ENCODE data around the gene HYAL3. TPM values are rescaled to one million over a fixed set of nuclear protein-coding genes. Genes with fewer than 3 reads are reported as not detected.

HYAL3 gene
- total and polyA plus RNA-seq, 10 of the 15 experiments (the other 5 are each of a cell fraction or from before 2014, with no cell fraction given): 0.37 to 4.2 (median 2.8) TPM

DNA sequence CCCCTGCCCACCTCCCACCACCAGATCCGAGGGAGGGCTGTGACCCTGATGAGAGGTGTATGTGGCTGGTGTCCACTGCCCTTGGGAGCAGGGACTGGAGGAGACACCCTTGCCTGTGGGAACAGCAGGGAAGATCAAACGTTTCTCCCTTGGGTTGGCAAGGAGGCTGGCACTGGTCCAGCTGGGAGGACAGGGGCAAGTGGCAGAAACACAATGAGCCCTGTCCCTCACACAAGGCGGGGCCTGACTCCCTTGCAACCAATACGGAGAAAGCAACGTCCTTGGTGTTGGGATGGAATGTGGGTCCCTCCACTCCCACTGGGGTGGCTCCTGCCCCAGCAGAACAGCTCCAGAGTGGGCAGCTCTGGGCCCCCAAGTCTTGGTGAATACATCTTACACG lies 18.1 kb upstream of the HYAL3 start:
- CTCF ChIA-PET: interaction anchor here (0.5 to 1.5 kb wide), 2 partner anchors 11 to 70 kb away, joined by 3 to 4 read pairs; partner anchors contain the start of gene TUSC2
- intact Hi-C loops (cut with micrococcal nuclease; ENCODE audit: unreplicated experiment): no loop called here

More for the DNA sequence above, 18.1 kb upstream of the HYAL3 start:
- Histone ChIP-seq H4K20me1 (ENCODE audit: control insufficient read depth, insufficient read depth) (no peaks in the 10 kb centered on the region), H3K9me3 (replicated peaks; ENCODE audit: control insufficient read depth, insufficient read depth, low read length) (no peaks in the 10 kb centered on the region), H2AFZ (ENCODE audit: control insufficient read depth, low read depth, low read length) (no peak overlapping the region), H3K27me3 (replicated peaks in 1 of 2; ENCODE audit: control insufficient read depth in 2 of 2, insufficient read depth in 2 of 2, low read length in 1 of 2) (no peaks in the 10 kb centered on the region), H3K4me1 (ENCODE audit: control insufficient read depth, insufficient read depth, low read length) (peaks cover 22% of the 10 kb centered on the region), H3K9ac (ENCODE audit: control insufficient read depth, insufficient read depth, low read length) (no peak overlapping the region), H3K79me2 (ENCODE audit: control insufficient read depth, insufficient read depth, low read length) (peaks cover 5% of the 10 kb centered on the region), H3K4me3 (no peak overlapping the region), H3K27ac (ENCODE audit: control insufficient read depth, insufficient read depth) (no peak overlapping the region), H3K4me2 (ENCODE audit: control insufficient read depth, insufficient read depth) (no peak overlapping the region), H3K36me3 (ENCODE audit: control insufficient read depth in 2 of 2, insufficient read depth in 2 of 2, low read length in 1 of 2) (peaks cover 0 to 2% of the 10 kb centered on the region in 2 experiments; a peak in 1 of 4 replicates)
- 58% methylated on average over 6 of the region's 6 CpGs for WGBS (ENCODE audit: insufficient coverage, insufficient replicate concordance, low lambda C conversion rate, missing lambda C conversion rate)
- ChIA-PET POLR2A (interaction anchor here (0.6 to 1.6 kb wide), 3 partner anchors 18 to 322 kb away, joined by 3 to 7 read pairs (median 4); partner anchors contain the start of genes HYAL3 and NAA80), SMC1A (ENCODE audit: uncharacterized antibody, unreplicated experiment) (interaction anchor here (0.7 to 1.3 kb wide), 3 partner anchors 18 to 44 kb away, joined by 3 to 4 read pairs (median 3); no protein-coding TSS in a partner anchor), RAD21 (ENCODE audit: unreplicated experiment) (interaction anchor here (0.9 kb wide), 1 partner anchor 18 kb away, joined by 3 read pairs; the partner anchor contains the start of genes HYAL3 and NAA80)
- TF ChIP-seq CTCF (IDR thresholded peaks at IDR 0.05 in 2 of 3, conservative IDR thresholded peaks at IDR 0.05 in 1 of 3; ENCODE audit: control insufficient read depth in 2 of 3, extremely low read depth in 1 of 3, insufficient read depth in 1 of 3, low read depth in 3 of 3, low read length in 3 of 3): no peak
- TF ChIP-seq, protein P1, sequence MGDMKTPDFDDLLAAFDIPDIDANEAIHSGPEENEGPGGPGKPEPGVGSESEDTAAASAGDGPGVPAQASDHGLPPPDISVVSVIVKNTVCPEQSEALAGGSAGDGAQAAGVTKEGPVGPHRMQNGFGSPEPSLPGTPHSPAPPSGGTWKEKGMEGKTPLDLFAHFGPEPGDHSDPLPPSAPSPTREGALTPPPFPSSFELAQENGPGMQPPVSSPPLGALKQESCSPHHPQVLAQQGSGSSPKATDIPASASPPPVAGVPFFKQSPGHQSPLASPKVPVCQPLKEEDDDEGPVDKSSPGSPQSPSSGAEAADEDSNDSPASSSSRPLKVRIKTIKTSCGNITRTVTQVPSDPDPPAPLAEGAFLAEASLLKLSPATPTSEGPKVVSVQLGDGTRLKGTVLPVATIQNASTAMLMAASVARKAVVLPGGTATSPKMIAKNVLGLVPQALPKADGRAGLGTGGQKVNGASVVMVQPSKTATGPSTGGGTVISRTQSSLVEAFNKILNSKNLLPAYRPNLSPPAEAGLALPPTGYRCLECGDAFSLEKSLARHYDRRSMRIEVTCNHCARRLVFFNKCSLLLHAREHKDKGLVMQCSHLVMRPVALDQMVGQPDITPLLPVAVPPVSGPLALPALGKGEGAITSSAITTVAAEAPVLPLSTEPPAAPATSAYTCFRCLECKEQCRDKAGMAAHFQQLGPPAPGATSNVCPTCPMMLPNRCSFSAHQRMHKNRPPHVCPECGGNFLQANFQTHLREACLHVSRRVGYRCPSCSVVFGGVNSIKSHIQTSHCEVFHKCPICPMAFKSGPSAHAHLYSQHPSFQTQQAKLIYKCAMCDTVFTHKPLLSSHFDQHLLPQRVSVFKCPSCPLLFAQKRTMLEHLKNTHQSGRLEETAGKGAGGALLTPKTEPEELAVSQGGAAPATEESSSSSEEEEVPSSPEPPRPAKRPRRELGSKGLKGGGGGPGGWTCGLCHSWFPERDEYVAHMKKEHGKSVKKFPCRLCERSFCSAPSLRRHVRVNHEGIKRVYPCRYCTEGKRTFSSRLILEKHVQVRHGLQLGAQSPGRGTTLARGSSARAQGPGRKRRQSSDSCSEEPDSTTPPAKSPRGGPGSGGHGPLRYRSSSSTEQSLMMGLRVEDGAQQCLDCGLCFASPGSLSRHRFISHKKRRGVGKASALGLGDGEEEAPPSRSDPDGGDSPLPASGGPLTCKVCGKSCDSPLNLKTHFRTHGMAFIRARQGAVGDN (IDR thresholded peaks at IDR 0.05): no peak
- in situ Hi-C loops (cut with MboI): no loop called here
- BruUV-seq (replicated peaks): no TSS peak
- no peak for ATAC-seq
- FAIRE-seq: no peak
- DNase-seq (ENCODE audit: low read depth, low spot score): no peak

All from GM12878 (cell line).